ENCODE measurements around the gene OPN3.

Gene OPN3

GRCh38 chr1:241589521-241589920, 50.6 kb downstream of the OPN3 start:
- no peak for DNase-seq (ENCODE audit: low read depth)

- no peak for DNase-seq (ENCODE audit: low read depth)
Measured at GRCh38 chr1:241586905-241587512, 53.2 kb downstream of the OPN3 start.

GRCh38 chr1:241582921-241583321, 57.2 kb downstream of the OPN3 start:
- no peak for DNase-seq (ENCODE audit: low read depth)

GRCh38 chr1:241579434-241579833, 60.7 kb downstream of the OPN3 start:
- DNase-seq (ENCODE audit: low read depth) = no peak

- no peak for DNase-seq (ENCODE audit: low read depth)
Measured at GRCh38 chr1:241574154-241574553, 66.0 kb downstream of the OPN3 start.

- DNase-seq (ENCODE audit: low read depth) = no peak
Measured at GRCh38 chr1:241569848-241570247, 70.3 kb downstream of the OPN3 start.

GRCh38 chr1:241560849-241561187, 79.4 kb downstream of the OPN3 start:
- no peak for DNase-seq (ENCODE audit: low read depth)

GRCh38 chr1:241560146-241560848, 79.9 kb downstream of the OPN3 start:
- DNase-seq (ENCODE audit: low read depth) = no peak

- no peak for DNase-seq (ENCODE audit: low read depth)
Measured at GRCh38 chr1:241557551-241558193, 82.5 kb downstream of the OPN3 start.

GRCh38 chr1:241557031-241557430, 83.1 kb downstream of the OPN3 start:
- DNase-seq (ENCODE audit: low read depth) = no peak

GRCh38 chr1:241555526-241555925, 84.6 kb downstream of the OPN3 start:
- no peak for DNase-seq (ENCODE audit: low read depth)

- DNase-seq (ENCODE audit: low read depth) = no peak
Measured at GRCh38 chr1:241553886-241554592, 86.1 kb downstream of the OPN3 start.

GRCh38 chr1:241551759-241552638, 88.2 kb downstream of the OPN3 start:
- peak; percentile 44 for DNase-seq (ENCODE audit: low read depth)

- DNase-seq (ENCODE audit: low read depth) = no peak
Measured at GRCh38 chr1:241550318-241550717, 89.9 kb downstream of the OPN3 start.

GRCh38 chr1:241548008-241548407, 92.2 kb downstream of the OPN3 start:
- no peak for DNase-seq (ENCODE audit: low read depth)
